Measurements from ENCODE around the gene RNPEPL1. TPM values are rescaled to one million over a fixed set of nuclear protein-coding genes. Genes with fewer than 3 reads are reported as not detected.

Gene RNPEPL1
- total RNA-seq, 4 donors from 2014 or later: 49.1 to 127 (median 55.5) TPM

- WGBS, 2 donors (ENCODE audit: low coverage in 1 of 2): 93 to 100% methylated on average over 1 to 3 of the region's 22 CpGs
- Histone ChIP-seq H3K36me3 (peaks cover 0 to 47% of the 10 kb centered on the region in 2 donors), H3K4me1 (peaks cover 0 to 9% (median 0%) of the 10 kb centered on the region in 3 donors), H3K27ac (no peak overlapping the region), H3K9me3 (no peaks in the 10 kb centered on the region), H3K27me3 (no peaks in the 10 kb centered on the region), H3K4me3 (no peak overlapping the region)
- no peak for ATAC-seq
- TF ChIP-seq, protein P1, sequence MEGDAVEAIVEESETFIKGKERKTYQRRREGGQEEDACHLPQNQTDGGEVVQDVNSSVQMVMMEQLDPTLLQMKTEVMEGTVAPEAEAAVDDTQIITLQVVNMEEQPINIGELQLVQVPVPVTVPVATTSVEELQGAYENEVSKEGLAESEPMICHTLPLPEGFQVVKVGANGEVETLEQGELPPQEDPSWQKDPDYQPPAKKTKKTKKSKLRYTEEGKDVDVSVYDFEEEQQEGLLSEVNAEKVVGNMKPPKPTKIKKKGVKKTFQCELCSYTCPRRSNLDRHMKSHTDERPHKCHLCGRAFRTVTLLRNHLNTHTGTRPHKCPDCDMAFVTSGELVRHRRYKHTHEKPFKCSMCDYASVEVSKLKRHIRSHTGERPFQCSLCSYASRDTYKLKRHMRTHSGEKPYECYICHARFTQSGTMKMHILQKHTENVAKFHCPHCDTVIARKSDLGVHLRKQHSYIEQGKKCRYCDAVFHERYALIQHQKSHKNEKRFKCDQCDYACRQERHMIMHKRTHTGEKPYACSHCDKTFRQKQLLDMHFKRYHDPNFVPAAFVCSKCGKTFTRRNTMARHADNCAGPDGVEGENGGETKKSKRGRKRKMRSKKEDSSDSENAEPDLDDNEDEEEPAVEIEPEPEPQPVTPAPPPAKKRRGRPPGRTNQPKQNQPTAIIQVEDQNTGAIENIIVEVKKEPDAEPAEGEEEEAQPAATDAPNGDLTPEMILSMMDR (IDR thresholded peaks at IDR 0.05): no peak
- no peak for TF ChIP-seq POLR2A (IDR thresholded peaks at IDR 0.05)
- no peak for TF ChIP-seq POLR2AphosphoS5 (IDR thresholded peaks at IDR 0.05)
- TF ChIP-seq EP300 (IDR thresholded peaks at IDR 0.05): no peak
Observed at GRCh38 chr2:240603081-240603835, 35.0 kb downstream of the RNPEPL1 start.

DNA sequence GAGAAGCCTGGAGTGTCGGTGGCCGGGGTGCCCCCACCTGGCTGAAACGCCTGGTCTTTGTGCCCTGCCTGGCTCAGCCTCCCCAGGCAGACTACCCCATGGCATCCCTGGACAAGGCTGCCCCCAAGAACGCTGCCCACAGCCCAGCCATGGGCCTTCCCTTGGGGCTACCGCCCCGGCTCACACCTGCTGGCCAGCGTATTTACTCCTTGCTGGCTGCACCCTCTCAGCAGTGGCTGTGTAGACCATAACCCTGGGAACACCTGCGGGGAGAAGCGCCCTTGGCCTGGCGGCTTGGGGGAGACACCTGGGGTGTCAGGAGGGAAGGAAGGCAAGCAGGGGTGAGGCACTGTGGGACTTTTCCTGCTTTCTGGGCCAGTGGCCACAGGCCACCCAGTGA, 35.6 kb downstream of the RNPEPL1 start:
- Histone ChIP-seq H3K36me3 (peaks cover 0 to 41% of the 10 kb centered on the region in 2 donors), H3K4me1 (peaks cover 0 to 9% (median 0%) of the 10 kb centered on the region in 3 donors), H3K27ac (no peak overlapping the region), H3K27me3 (no peaks in the 10 kb centered on the region), H3K4me3 (no peak overlapping the region), H3K9me3 (no peaks in the 10 kb centered on the region)
- TF ChIP-seq EP300 (IDR thresholded peaks at IDR 0.05) (no peak), POLR2A (IDR thresholded peaks at IDR 0.05) (no peak), POLR2AphosphoS5 (IDR thresholded peaks at IDR 0.05) (no peak)
- TF ChIP-seq, protein P1 (IDR thresholded peaks at IDR 0.05): no peak
- 82% methylated on average over 5 of the region's 10 CpGs; no CpG with 5 or more reads in 1 of the 2 donors for WGBS, 2 donors (ENCODE audit: low coverage in 1 of 2)
- ATAC-seq: no peak

GRCh38 chr2:240604291-240604938, 36.1 kb downstream of the RNPEPL1 start:
- 34 to 68% methylated on average over 4 to 8 of the region's 11 CpGs for WGBS, 2 donors (ENCODE audit: low coverage in 1 of 2)
- no peak overlapping the region for H3K27ac ChIP-seq
- no peaks in the 10 kb centered on the region for H3K9me3 ChIP-seq
- H3K27me3 ChIP-seq: no peaks in the 10 kb centered on the region
- peaks cover 0 to 9% (median 0%) of the 10 kb centered on the region in 3 donors for H3K4me1 ChIP-seq
- TF ChIP-seq POLR2A (IDR thresholded peaks at IDR 0.05) (no peak), EP300 (IDR thresholded peaks at IDR 0.05) (no peak), POLR2AphosphoS5 (IDR thresholded peaks at IDR 0.05) (peak; percentile 9)
- TF ChIP-seq, protein P1 (IDR thresholded peaks at IDR 0.05): peak in 3 of 4 experiments; percentile 43 to 55 (median 47)
- peak; percentile 62 for ATAC-seq
- no peak overlapping the region for H3K4me3 ChIP-seq
- H3K36me3 ChIP-seq: peaks cover 0 to 35% of the 10 kb centered on the region in 2 donors

DNA sequence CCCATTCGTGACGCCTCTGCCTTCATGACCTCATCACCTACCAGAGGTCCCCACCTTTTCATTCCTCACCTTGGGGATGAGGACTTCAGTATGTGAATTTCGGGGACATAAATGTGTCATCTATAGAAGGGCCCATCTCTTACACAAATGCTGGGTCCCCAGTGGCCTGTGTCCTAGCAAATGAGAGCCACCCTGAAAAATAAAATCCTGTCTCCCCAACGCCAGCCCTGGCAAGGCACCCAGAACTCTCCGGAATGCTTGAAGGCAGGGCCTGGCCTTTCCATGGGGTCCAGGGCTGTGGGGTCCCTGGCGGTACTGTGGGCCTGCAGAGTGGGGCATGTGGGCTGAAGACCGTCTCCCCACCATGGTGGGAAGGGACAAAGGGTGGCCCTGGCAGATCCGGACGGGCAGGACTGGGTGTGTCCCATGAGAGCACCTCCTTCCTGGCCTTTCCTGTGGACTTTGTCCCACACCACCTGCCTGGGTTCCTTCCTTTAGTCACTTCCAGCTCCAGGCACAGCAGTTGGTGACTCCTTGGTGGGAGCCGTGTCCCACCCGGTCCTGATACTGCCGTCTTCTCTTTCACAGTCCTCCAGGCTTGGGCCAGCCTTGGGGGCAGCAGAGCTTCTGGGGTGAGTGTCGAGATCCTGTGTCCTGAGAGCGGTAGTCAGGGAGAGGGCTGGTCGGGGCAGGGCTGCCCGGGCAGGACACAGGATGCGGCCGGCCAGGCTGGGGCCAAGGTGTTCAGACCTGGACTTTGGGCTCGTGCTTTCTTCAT, 36.8 kb downstream of the RNPEPL1 start:
- H3K4me3 ChIP-seq: no peak overlapping the region
- WGBS, 2 donors (ENCODE audit: low coverage in 1 of 2): 80 to 85% methylated on average over 5 of the region's 19 CpGs
- no peak for ATAC-seq
- peaks cover 0 to 28% of the 10 kb centered on the region in 2 donors for H3K36me3 ChIP-seq
- H3K27me3 ChIP-seq: no peaks in the 10 kb centered on the region
- TF ChIP-seq POLR2AphosphoS5 (IDR thresholded peaks at IDR 0.05) (no peak), POLR2A (IDR thresholded peaks at IDR 0.05) (no peak)
- no peak overlapping the region for H3K27ac ChIP-seq
- H3K4me1 ChIP-seq: peaks cover 0 to 9% (median 0%) of the 10 kb centered on the region in 3 donors
- H3K9me3 ChIP-seq: no peaks in the 10 kb centered on the region
